K562 (cell line): Measurements from ENCODE around the gene CACNA2D3. TPM values are rescaled to one million over a fixed set of nuclear protein-coding genes. Genes with fewer than 3 reads are reported as not detected.

Experiments used
- CCNT2 ChIP-seq: IDR thresholded peaks from 2 replicates; pipeline ENCODE4 v1.6.1; 2011; ENCODE audit warnings: borderline replicate concordance, low read depth, mild to moderate bottlenecking, moderate library complexity, mixed read lengths, low read length; ENCODE audit not compliant: insufficient read length; ENCODE audit errors: extremely low read depth
- CREBBP ChIP-seq: IDR thresholded peaks from one replicate; pipeline ENCODE4 v1.6.1; 2012; ENCODE audit warnings: low read depth, mild to moderate bottlenecking, control low read depth, inconsistent platforms, low read length
- ILK ChIP-seq: fragments of 450-650 bp; IDR thresholded peaks from 2 replicates; pipeline ENCODE4 v1.6.1; 2016; ENCODE audit warnings: missing genetic modification characterization, low read depth, mild to moderate bottlenecking, missing compliant biosample characterization, moderate library complexity, borderline replicate concordance
- LEF1 ChIP-seq: fragments of 450-650 bp; IDR thresholded peaks from 2 replicates; pipeline ENCODE4 v1.6.1; 2016; ENCODE audit warnings: mild to moderate bottlenecking
- NFE2L1 ChIP-seq: fragments of 450-650 bp; IDR thresholded peaks from 2 replicates; pipeline ENCODE4 v1.6.1; 2016; ENCODE audit warnings: missing genetic modification characterization, low read depth, mild to moderate bottlenecking, missing compliant biosample characterization, moderate library complexity, borderline replicate concordance
- THAP7 ChIP-seq: fragments of 250-450 bp; sonication (Bioruptor Pico); IDR thresholded peaks from 2 replicates; pipeline ENCODE4 v1.5.0; 2021
- ZFP91 ChIP-seq: sonication (generic); formaldehyde crosslinking; IDR thresholded peaks from 2 replicates; pipeline ENCODE4 v1.8.0; 2022; ENCODE audit warnings: mild to moderate bottlenecking, missing genetic modification reagents
- polyA plus RNA-seq, 8 experiments: library from polyadenylated mRNA; depleted of rRNA in 4 of 8; stranded (reverse) in 5 of 8; unstranded in 3 of 8; fragments of >200 nt; fragmentation: Nextera tagmentation in 2 of 8; fragmentation: Illumina TruSeq in 1 of 8; extraction: Ambion mirVana in 2 of 8; extraction: Trizol in 1 of 8; gene quantifications; 2 replicates each; pipeline versions ENCODE4 v1.2.1 to v1.2.3, GENCODE V29; 2011 to 2014; ENCODE audit warnings: inconsistent platforms in 1 of 8, missing spikeins in 1 of 8
- total RNA-seq, 7 experiments: library from RNA; depleted of rRNA in 6 of 7; stranded (reverse); fragments of >200 nt in 6 of 7; fragmentation: Illumina TruSeq in 2 of 7; extraction: Trizol in 2 of 7; gene quantifications; 2 replicates each; pipeline versions ENCODE4 v1.2.1 to v1.2.3, GENCODE V29; 2011 to 2021; ENCODE audit warnings: low replicate concordance in 1 of 7
- TF ChIP-seq, protein P1 (sequence below): fragments of 250-450 bp; sonication (Bioruptor Pico); IDR thresholded peaks from 2 replicates; pipeline ENCODE4 v1.8.0; 2022; ENCODE audit warnings: inconsistent platforms, mild to moderate bottlenecking, moderate library complexity, borderline replicate concordance

CACNA2D3 gene
- total and polyA plus RNA-seq, 9 of the 15 experiments (the other 6 are each of a cell fraction or from before 2014, with no cell fraction given), result 0.01 TPM; not detected in 8

DNA sequence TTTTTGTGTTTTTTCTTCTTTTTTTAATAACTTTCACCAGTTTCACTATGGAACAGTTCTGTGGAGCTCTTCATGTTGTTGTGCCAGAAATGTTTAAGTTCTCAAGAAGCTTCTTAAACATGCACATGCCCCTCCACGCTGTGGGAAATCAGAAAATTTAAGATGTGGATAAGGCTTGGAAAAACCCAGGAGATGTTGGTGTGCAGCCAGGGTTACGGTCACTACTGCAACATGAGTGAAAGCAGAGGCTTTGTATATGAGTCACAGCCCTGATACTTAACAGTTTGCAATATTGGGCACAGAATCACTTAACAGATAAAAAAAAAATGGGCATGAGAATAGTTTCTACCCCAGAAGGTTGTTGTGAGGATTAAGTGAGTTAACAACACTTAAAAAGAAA, 405.6 kb downstream of the CACNA2D3 start (continued):
- TF ChIP-seq THAP7 (CRISPR knock-in tag) (no peak), LEF1 (no peak), CREBBP (no peak), NFE2L1 (tag) (no peak), CCNT2 (no peak), ILK (tag) (no peak), ZFP91 (no peak)
- TF ChIP-seq, protein P1, sequence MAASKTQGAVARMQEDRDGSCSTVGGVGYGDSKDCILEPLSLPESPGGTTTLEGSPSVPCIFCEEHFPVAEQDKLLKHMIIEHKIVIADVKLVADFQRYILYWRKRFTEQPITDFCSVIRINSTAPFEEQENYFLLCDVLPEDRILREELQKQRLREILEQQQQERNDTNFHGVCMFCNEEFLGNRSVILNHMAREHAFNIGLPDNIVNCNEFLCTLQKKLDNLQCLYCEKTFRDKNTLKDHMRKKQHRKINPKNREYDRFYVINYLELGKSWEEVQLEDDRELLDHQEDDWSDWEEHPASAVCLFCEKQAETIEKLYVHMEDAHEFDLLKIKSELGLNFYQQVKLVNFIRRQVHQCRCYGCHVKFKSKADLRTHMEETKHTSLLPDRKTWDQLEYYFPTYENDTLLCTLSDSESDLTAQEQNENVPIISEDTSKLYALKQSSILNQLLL (CRISPR knock-in tag), result no peak
